Cardiac fibroblast (primary cell): ENCODE measurements around the gene GPC2.
"Not testable (repeated sequence)": the region's sequence is repeated elsewhere in the genome, so short reads cannot be mapped to it uniquely, and the experiment has no call there.

Experiments
- DNase-seq, 2 donors: peaks; one replicate each; pipeline versions ENCODE4 v3.0.0 to v3.0.0-alpha.2; 2010; ENCODE audit warnings: low read depth in 2 of 2
- H3K4me3 ChIP-seq, 2 donors: replicated peaks in 1 of 2; 1 replicate in 1 of 2; 2 replicates in 1 of 2; pipeline ENCODE4 v1.5.1; 2011; ENCODE audit warnings: low read depth in 2 of 2, low read length in 2 of 2, mild to moderate bottlenecking in 2 of 2, moderate library complexity in 1 of 2
- TF ChIP-seq, protein P1 (sequence below): IDR thresholded peaks from one replicate; pipeline ENCODE4 v1.5.1; 2011; ENCODE audit warnings: low read depth, mild to moderate bottlenecking, low read length, inconsistent platforms

Gene GPC2

GRCh38 chr7:100198266-100198665 is 21.1 kb upstream of the GPC2 start:
- no peak overlapping the region for H3K4me3 ChIP-seq
- no peak for DNase-seq
- TF ChIP-seq, protein P1, sequence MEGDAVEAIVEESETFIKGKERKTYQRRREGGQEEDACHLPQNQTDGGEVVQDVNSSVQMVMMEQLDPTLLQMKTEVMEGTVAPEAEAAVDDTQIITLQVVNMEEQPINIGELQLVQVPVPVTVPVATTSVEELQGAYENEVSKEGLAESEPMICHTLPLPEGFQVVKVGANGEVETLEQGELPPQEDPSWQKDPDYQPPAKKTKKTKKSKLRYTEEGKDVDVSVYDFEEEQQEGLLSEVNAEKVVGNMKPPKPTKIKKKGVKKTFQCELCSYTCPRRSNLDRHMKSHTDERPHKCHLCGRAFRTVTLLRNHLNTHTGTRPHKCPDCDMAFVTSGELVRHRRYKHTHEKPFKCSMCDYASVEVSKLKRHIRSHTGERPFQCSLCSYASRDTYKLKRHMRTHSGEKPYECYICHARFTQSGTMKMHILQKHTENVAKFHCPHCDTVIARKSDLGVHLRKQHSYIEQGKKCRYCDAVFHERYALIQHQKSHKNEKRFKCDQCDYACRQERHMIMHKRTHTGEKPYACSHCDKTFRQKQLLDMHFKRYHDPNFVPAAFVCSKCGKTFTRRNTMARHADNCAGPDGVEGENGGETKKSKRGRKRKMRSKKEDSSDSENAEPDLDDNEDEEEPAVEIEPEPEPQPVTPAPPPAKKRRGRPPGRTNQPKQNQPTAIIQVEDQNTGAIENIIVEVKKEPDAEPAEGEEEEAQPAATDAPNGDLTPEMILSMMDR = no peak

- DNase-seq = not testable (repeated sequence)
These were observed 18.7 kb upstream of the GPC2 start for GRCh38 chr7:100195901-100196322.

GRCh38 chr7:100195222-100195621 is 18.0 kb upstream of the GPC2 start:
- TF ChIP-seq, protein P1 = no peak
- no peak for DNase-seq
- H3K4me3 ChIP-seq = no peak overlapping the region

More at GRCh38 chr7:100195901-100196322, 18.7 kb upstream of the GPC2 start:
- not testable (repeated sequence) for H3K4me3 ChIP-seq

DNA sequence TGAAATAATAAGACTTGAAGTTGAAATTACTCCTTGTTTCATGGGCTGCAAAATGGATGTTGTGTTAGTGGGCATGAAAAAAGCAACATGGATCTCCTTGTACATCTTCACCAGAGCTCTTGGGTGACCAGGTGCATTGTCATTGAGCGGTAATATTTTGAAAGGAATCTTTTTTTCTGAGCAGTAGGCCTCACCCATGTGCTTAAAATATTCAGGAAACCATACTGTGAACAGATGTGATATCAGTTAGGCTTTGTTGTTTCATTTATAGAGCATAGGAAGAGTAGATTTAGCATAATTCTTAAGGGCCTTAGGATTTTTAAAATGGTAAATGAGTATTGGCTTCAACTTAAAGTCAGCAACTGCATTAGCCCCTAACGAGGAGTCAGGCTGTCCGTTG is 15.8 kb upstream of the GPC2 start:
- TF ChIP-seq, protein P1 = no peak
- H3K4me3 ChIP-seq = no peak overlapping the region
- no peak for DNase-seq

DNA sequence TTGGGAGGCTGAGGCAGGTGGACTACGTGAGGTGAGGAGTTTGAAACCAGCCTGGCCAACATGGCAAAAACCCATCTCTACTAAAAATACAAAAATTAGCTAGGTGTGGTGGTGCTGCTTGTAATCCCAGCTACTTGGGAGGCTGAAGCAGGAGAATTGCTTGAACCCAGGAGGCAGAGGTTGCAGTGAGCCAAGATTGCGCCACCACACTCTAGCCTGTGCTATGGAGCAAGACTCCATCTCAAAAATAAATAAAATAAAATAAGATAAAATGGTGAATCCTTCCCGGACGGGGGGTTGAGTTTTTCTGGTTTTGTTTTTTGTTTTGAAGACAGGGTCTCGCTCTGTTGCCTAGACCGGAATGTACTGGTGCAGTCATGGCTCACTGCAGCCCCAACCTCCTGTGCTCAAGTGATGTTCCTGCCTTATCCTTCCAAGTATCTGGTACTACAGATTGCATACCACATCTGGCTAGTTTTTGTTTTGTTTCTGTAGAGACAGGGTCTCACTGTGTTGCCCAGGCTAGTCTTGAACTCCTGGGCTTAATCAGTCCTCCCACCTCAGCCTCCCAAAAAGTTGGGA is 15.2 kb upstream of the GPC2 start:
- H3K4me3 ChIP-seq, DNase-seq: not testable (repeated sequence)

GRCh38 chr7:100191775-100192174 is 14.6 kb upstream of the GPC2 start:
- DNase-seq = peak; percentile 52 to 72
- H3K4me3 ChIP-seq = no peak overlapping the region
- TF ChIP-seq, protein P1 = no peak

- DNase-seq = peak; percentile 62 to 69
- TF ChIP-seq, protein P1 = peak; percentile 41
- no peak overlapping the region for H3K4me3 ChIP-seq
These were observed 13.0 kb upstream of the GPC2 start for GRCh38 chr7:100190048-100190711.

GRCh38 chr7:100189061-100189460 is 11.9 kb upstream of the GPC2 start:
- TF ChIP-seq, protein P1 = no peak
- no peak overlapping the region for H3K4me3 ChIP-seq
- DNase-seq = no peak
